K562 (cell line): ENCODE data around the gene NR3C2.

Experiments used
- BHLHE40 ChIP-seq: IDR thresholded peaks from 2 replicates; pipeline ENCODE4 v1.6.1; 2011; ENCODE audit warnings: low read length, improper control_type of control experiment
- EZH2 ChIP-seq: IDR thresholded peaks from 2 replicates; pipeline ENCODE4 v1.6.1; 2012; ENCODE audit warnings: low read depth, mild to moderate bottlenecking, inconsistent platforms, low read length, borderline replicate concordance
- POLR2AphosphoS5 ChIP-seq: IDR thresholded peaks from 2 replicates; pipeline ENCODE4 v1.6.1; 2011; ENCODE audit warnings: mild to moderate bottlenecking, low read depth, low read length, moderate library complexity; ENCODE audit not compliant: control insufficient read depth, insufficient read depth
- SREBF2 ChIP-seq: sonication (generic); formaldehyde crosslinking; IDR thresholded peaks from 2 replicates; pipeline ENCODE4 v1.4.0; 2020; ENCODE audit warnings: mild to moderate bottlenecking, missing genetic modification reagents
- YY1 ChIP-seq, 3 experiments: IDR thresholded peaks; 2 replicates each; pipeline ENCODE4 v1.6.1; 2011; ENCODE audit warnings: low read length in 2 of 3, mild to moderate bottlenecking in 2 of 3, moderate library complexity in 2 of 3, borderline replicate concordance in 1 of 3, control low read depth in 1 of 3, low read depth in 1 of 3; ENCODE audit not compliant: insufficient read depth in 3 of 3, insufficient replicate concordance in 2 of 3, control insufficient read depth in 1 of 3, insufficient read length in 1 of 3; ENCODE audit errors: extremely low read depth in 1 of 3
- ZNF695 ChIP-seq: fragments of 450-650 bp; formaldehyde crosslinking; IDR thresholded peaks from 2 replicates; pipeline ENCODE4 v1.4.0; 2020; ENCODE audit warnings: mild to moderate bottlenecking, moderate library complexity
- TF ChIP-seq, protein P1 (sequence below): fragments of 250-450 bp; sonication (Bioruptor Pico); IDR thresholded peaks from 2 replicates; pipeline ENCODE4 v1.8.0; 2022; ENCODE audit warnings: moderate library complexity, mild to moderate bottlenecking, inconsistent platforms
- TF ChIP-seq, protein P2 (sequence below), 2 experiments: fragments of 450-650 bp in 1 of 2; sonication (generic) in 1 of 2; formaldehyde crosslinking in 1 of 2; IDR thresholded peaks in 1 of 2; conservative IDR thresholded peaks in 1 of 2; 2 replicates each; pipeline versions ENCODE4 v1.6.1 to v1.8.1; 2016 to 2023; ENCODE audit warnings: mild to moderate bottlenecking in 2 of 2, moderate library complexity in 2 of 2, inconsistent platforms in 1 of 2, missing genetic modification reagents in 1 of 2
- TF ChIP-seq, protein P3 (sequence below): sonication (generic); formaldehyde crosslinking; IDR thresholded peaks from 2 replicates; pipeline ENCODE4 v1.8.0; 2022; ENCODE audit warnings: mild to moderate bottlenecking, missing genetic modification reagents, borderline replicate concordance
- TF ChIP-seq, protein P4 (sequence below): sonication (generic); formaldehyde crosslinking; IDR thresholded peaks from 2 replicates; pipeline ENCODE4 v1.8.1; 2022; ENCODE audit warnings: missing genetic modification reagents
- TF ChIP-seq, protein P5 (sequence below), 3 experiments: IDR thresholded peaks in 2 of 3; conservative IDR thresholded peaks in 1 of 3; 2 replicates each; pipeline ENCODE4 v1.5.1; 2011 to 2012; ENCODE audit warnings: low read length in 3 of 3, mild to moderate bottlenecking in 3 of 3, control low read depth in 2 of 3, improper control_type of control experiment in 1 of 3, inconsistent platforms in 1 of 3, low read depth in 1 of 3, mixed read lengths in 1 of 3, moderate library complexity in 1 of 3; ENCODE audit not compliant: insufficient read depth in 2 of 3

DNA sequence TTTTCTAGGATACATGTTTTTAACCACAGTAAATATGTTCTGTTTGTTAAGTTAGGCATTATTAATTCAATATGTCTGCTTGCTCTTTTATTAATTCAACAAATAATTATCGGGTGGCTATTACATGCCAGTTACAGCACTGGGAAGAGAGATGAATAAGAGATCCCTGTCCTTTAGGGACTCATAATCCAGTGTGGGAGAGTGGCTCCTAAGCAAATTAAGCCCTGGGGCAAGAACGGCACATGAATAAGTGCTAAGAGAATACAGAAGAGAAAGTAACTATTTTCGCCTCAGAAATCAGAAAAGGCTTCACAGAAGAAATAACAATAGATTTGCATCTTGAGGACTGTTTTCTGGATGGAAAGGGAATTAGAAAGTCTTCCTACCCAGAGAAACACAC, 236.7 kb downstream of the NR3C2 start:
- TF ChIP-seq BHLHE40 (no peak), SREBF2 (CRISPR knock-in tag) (no peak), ZNF695 (CRISPR knock-in tag) (no peak), EZH2 (no peak), POLR2AphosphoS5 (no peak), YY1 (IDR thresholded peaks at IDR 0.05; ENCODE audit: borderline replicate concordance in 1 of 3, control insufficient read depth in 1 of 3, extremely low read depth in 1 of 3, insufficient read depth in 3 of 3, insufficient read length in 1 of 3, insufficient replicate concordance in 2 of 3, low read depth in 1 of 3, low read length in 2 of 3) (no peak)
- TF ChIP-seq, protein P1, sequence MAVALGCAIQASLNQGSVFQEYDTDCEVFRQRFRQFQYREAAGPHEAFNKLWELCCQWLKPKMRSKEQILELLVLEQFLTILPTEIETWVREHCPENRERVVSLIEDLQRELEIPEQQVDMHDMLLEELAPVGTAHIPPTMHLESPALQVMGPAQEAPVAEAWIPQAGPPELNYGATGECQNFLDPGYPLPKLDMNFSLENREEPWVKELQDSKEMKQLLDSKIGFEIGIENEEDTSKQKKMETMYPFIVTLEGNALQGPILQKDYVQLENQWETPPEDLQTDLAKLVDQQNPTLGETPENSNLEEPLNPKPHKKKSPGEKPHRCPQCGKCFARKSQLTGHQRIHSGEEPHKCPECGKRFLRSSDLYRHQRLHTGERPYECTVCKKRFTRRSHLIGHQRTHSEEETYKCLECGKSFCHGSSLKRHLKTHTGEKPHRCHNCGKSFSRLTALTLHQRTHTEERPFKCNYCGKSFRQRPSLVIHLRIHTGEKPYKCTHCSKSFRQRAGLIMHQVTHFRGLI (CRISPR knock-in tag) = no peak
- TF ChIP-seq, protein P2, sequence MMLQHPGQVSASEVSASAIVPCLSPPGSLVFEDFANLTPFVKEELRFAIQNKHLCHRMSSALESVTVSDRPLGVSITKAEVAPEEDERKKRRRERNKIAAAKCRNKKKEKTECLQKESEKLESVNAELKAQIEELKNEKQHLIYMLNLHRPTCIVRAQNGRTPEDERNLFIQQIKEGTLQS (IDR thresholded peaks at IDR 0.05) = no peak
- TF ChIP-seq, protein P2 (CRISPR knock-in tag; conservative IDR thresholded peaks at IDR 0.05) = no peak
- TF ChIP-seq, protein P3, sequence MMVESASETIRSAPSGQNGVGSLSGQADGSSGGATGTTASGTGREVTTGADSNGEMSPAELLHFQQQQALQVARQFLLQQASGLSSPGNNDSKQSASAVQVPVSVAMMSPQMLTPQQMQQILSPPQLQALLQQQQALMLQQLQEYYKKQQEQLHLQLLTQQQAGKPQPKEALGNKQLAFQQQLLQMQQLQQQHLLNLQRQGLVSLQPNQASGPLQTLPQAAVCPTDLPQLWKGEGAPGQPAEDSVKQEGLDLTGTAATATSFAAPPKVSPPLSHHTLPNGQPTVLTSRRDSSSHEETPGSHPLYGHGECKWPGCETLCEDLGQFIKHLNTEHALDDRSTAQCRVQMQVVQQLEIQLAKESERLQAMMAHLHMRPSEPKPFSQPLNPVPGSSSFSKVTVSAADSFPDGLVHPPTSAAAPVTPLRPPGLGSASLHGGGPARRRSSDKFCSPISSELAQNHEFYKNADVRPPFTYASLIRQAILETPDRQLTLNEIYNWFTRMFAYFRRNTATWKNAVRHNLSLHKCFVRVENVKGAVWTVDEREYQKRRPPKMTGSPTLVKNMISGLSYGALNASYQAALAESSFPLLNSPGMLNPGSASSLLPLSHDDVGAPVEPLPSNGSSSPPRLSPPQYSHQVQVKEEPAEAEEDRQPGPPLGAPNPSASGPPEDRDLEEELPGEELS (CRISPR knock-in tag) = no peak
- TF ChIP-seq, protein P4, sequence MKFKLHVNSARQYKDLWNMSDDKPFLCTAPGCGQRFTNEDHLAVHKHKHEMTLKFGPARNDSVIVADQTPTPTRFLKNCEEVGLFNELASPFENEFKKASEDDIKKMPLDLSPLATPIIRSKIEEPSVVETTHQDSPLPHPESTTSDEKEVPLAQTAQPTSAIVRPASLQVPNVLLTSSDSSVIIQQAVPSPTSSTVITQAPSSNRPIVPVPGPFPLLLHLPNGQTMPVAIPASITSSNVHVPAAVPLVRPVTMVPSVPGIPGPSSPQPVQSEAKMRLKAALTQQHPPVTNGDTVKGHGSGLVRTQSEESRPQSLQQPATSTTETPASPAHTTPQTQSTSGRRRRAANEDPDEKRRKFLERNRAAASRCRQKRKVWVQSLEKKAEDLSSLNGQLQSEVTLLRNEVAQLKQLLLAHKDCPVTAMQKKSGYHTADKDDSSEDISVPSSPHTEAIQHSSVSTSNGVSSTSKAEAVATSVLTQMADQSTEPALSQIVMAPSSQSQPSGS = no peak
- TF ChIP-seq, protein P5, sequence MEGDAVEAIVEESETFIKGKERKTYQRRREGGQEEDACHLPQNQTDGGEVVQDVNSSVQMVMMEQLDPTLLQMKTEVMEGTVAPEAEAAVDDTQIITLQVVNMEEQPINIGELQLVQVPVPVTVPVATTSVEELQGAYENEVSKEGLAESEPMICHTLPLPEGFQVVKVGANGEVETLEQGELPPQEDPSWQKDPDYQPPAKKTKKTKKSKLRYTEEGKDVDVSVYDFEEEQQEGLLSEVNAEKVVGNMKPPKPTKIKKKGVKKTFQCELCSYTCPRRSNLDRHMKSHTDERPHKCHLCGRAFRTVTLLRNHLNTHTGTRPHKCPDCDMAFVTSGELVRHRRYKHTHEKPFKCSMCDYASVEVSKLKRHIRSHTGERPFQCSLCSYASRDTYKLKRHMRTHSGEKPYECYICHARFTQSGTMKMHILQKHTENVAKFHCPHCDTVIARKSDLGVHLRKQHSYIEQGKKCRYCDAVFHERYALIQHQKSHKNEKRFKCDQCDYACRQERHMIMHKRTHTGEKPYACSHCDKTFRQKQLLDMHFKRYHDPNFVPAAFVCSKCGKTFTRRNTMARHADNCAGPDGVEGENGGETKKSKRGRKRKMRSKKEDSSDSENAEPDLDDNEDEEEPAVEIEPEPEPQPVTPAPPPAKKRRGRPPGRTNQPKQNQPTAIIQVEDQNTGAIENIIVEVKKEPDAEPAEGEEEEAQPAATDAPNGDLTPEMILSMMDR (IDR thresholded peaks at IDR 0.05 in 2 of 3, conservative IDR thresholded peaks at IDR 0.05 in 1 of 3; ENCODE audit: insufficient read depth in 2 of 3, low read depth in 1 of 3, low read length in 3 of 3) = no peak
